Measurements from ENCODE around the gene ZDHHC1. TPM values are rescaled to one million over a fixed set of nuclear protein-coding genes. Genes with fewer than 3 reads are reported as not detected.

The ZDHHC1 gene
- total RNA-seq, 4 donors from 2014 or later = 7.5 to 26.7 (median 17.3) TPM

DNA sequence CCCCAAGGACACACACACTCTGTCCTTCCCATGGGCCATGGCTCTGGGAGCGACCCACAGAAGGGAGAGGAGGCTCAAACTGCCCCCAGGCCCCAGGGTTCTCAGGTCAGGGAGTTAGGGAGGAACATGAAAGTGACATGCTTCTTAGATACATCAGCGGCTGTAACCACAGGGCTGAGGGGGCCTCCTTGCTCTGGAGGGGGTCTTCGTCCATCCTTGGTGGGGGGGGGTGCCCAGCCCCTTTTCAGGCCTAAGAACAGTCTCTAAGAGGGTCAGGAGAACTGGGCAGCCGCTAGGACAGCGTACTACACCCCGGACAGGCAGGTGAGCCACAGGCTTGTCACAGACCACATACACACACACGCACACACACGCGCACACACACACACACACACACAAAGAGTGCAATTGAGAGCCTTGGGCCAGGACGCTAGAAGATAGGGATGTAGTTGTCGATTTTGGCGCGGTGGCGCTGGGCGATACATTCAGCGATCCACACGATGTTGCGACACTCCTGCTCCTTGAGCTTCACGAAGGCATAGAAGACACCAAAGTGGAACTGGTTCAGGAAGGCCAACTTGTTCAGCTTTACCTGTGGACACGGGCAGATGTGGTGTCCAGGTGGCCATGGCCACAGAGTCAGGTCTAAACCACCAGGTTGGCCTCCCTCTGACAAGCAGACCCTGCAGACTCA lies 22.0 kb upstream of the ZDHHC1 start:
- no peaks in the 10 kb centered on the region for H3K9me3 ChIP-seq
- H3K4me1 ChIP-seq = peaks cover 0 to 32% (median 4%) of the 10 kb centered on the region in 3 donors
- H3K27me3 ChIP-seq = no peaks in the 10 kb centered on the region
- no peak overlapping the region for H3K27ac ChIP-seq
- WGBS, 2 donors (ENCODE audit: low coverage in 1 of 2) = 89% methylated on average over 12 of the region's 20 CpGs; no CpG with 5 or more reads in 1 of the 2 donors
- no peak for ATAC-seq
- H3K4me3 ChIP-seq = no peak overlapping the region
- TF ChIP-seq POLR2A (IDR thresholded peaks at IDR 0.05) (no peak), POLR2AphosphoS5 (IDR thresholded peaks at IDR 0.05) (no peak), EP300 (IDR thresholded peaks at IDR 0.05) (no peak)
- TF ChIP-seq, protein P1, sequence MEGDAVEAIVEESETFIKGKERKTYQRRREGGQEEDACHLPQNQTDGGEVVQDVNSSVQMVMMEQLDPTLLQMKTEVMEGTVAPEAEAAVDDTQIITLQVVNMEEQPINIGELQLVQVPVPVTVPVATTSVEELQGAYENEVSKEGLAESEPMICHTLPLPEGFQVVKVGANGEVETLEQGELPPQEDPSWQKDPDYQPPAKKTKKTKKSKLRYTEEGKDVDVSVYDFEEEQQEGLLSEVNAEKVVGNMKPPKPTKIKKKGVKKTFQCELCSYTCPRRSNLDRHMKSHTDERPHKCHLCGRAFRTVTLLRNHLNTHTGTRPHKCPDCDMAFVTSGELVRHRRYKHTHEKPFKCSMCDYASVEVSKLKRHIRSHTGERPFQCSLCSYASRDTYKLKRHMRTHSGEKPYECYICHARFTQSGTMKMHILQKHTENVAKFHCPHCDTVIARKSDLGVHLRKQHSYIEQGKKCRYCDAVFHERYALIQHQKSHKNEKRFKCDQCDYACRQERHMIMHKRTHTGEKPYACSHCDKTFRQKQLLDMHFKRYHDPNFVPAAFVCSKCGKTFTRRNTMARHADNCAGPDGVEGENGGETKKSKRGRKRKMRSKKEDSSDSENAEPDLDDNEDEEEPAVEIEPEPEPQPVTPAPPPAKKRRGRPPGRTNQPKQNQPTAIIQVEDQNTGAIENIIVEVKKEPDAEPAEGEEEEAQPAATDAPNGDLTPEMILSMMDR (IDR thresholded peaks at IDR 0.05) = no peak
- peaks cover 0 to 80% of the 10 kb centered on the region in 2 donors for H3K36me3 ChIP-seq

DNA sequence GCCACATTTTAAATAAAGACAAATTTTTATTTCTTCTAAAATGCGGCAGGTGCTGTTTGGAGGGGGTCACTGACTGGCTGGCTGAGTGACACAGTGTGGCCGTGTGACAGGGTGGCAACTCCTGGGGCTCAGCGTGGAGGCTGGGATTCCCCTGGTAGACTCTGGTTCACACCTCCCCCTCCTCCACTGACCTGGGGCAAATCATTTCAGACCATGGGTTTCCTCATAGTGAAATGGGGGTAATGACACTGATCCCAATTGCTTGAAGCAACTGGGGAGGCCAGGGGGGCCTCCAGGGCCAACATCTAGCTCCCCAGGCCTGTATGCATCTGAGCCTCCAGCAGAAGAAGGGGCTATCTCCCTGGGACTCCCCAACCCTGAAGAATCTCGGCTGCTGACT lies 21.2 kb upstream of the ZDHHC1 start:
- no peak overlapping the region for H3K4me3 ChIP-seq
- peaks cover 0 to 72% of the 10 kb centered on the region in 2 donors for H3K36me3 ChIP-seq
- H3K9me3 ChIP-seq = no peaks in the 10 kb centered on the region
- H3K4me1 ChIP-seq = peaks cover 0 to 25% (median under 1%) of the 10 kb centered on the region in 3 donors
- ATAC-seq = no peak
- TF ChIP-seq, protein P1 (IDR thresholded peaks at IDR 0.05) = no peak
- TF ChIP-seq EP300 (IDR thresholded peaks at IDR 0.05) = no peak
- no peak for TF ChIP-seq POLR2AphosphoS5 (IDR thresholded peaks at IDR 0.05)
- TF ChIP-seq POLR2A (IDR thresholded peaks at IDR 0.05) = no peak
- H3K27me3 ChIP-seq = no peaks in the 10 kb centered on the region
- no peak overlapping the region for H3K27ac ChIP-seq
- WGBS, 2 donors (ENCODE audit: low coverage in 1 of 2) = no CpG with 5 or more reads among the region's 4 CpGs

DNA sequence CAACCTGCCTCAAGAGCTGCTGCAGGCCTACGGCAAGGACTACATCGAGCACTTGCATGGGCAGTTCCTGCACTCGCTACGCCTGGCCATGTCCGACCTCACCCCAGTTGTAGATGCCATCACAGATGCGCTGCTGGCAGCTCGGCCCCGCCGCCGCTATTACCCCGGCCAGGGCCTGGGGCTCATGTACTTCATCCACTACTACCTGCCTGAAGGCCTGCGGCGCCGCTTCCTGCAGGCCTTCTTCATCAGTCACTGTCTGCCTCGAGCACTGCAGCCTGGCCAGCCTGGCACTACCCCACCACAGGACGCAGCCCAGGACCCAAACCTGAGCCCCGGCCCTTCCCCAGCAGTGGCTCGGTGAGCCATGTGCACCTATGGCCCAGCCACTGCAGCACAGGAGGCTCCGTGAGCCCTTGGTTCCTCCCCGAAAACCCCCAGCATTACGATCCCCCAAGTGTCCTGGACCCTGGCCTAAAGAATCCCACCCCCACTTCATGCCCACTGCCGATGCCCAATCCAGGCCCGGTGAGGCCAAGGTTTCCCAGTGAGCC lies 20.4 kb upstream of the ZDHHC1 start:
- no peak for ATAC-seq
- whole genome bisulfite sequencing, 2 donors (ENCODE audit: low coverage in 1 of 2) = 90 to 100% methylated on average over 2 to 4 of the region's 23 CpGs
- Histone ChIP-seq H3K9me3 (no peaks in the 10 kb centered on the region), H3K4me3 (no peak overlapping the region), H3K27ac (no peak overlapping the region), H3K27me3 (no peaks in the 10 kb centered on the region), H3K4me1 (peaks cover 0 to 25% (median 3%) of the 10 kb centered on the region in 3 donors), H3K36me3 (peaks cover 0 to 64% of the 10 kb centered on the region in 2 donors)
- TF ChIP-seq POLR2A (IDR thresholded peaks at IDR 0.05) (no peak), POLR2AphosphoS5 (IDR thresholded peaks at IDR 0.05) (no peak), EP300 (IDR thresholded peaks at IDR 0.05) (no peak)
- TF ChIP-seq, protein P1 (IDR thresholded peaks at IDR 0.05) = no peak

DNA sequence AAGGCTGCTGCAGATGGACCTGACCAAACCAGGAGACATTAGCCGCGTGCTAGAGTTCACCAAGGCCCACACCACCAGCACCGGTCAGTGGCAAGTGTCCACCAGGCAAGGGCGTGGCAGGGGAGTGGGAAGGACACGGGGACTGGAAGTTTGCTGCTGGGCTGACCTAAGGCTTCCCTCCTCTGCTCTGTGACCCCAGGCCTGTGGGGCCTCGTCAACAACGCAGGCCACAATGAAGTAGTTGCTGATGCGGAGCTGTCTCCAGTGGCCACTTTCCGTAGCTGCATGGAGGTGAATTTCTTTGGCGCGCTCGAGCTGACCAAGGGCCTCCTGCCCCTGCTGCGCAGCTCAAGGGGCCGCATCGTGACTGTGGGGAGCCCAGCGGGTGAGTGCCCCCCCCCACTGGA lies 19.5 kb upstream of the ZDHHC1 start:
- ATAC-seq = no peak
- no peak for TF ChIP-seq EP300 (IDR thresholded peaks at IDR 0.05)
- TF ChIP-seq POLR2AphosphoS5 (IDR thresholded peaks at IDR 0.05) = no peak
- no peak for TF ChIP-seq POLR2A (IDR thresholded peaks at IDR 0.05)
- TF ChIP-seq, protein P1 (IDR thresholded peaks at IDR 0.05) = no peak
- 80% methylated on average over 1 of the region's 16 CpGs; no CpG with 5 or more reads in 1 of the 2 donors for WGBS, 2 donors (ENCODE audit: low coverage in 1 of 2)

More for the DNA sequence above, 19.5 kb upstream of the ZDHHC1 start:
- H3K4me1 ChIP-seq = peaks cover 0 to 25% (median 7%) of the 10 kb centered on the region in 3 donors
- no peaks in the 10 kb centered on the region for H3K27me3 ChIP-seq
- peaks cover 0 to 56% of the 10 kb centered on the region in 2 donors for H3K36me3 ChIP-seq
- no peak overlapping the region for H3K4me3 ChIP-seq
- H3K9me3 ChIP-seq = no peaks in the 10 kb centered on the region
- H3K27ac ChIP-seq = no peak overlapping the region

All from gastroesophageal sphincter (tissue), 4 donors.